ENCODE results near the gene AIDA. TPM values are rescaled to one million over a fixed set of nuclear protein-coding genes. Genes with fewer than 3 reads are reported as not detected.
"Not testable (repeated sequence)": the region's sequence is repeated elsewhere in the genome, so short reads cannot be mapped to it uniquely, and the experiment has no call there.

Gene AIDA
- total RNA-seq, 2 donors from 2014 or later, result 129 to 136 TPM

DNA sequence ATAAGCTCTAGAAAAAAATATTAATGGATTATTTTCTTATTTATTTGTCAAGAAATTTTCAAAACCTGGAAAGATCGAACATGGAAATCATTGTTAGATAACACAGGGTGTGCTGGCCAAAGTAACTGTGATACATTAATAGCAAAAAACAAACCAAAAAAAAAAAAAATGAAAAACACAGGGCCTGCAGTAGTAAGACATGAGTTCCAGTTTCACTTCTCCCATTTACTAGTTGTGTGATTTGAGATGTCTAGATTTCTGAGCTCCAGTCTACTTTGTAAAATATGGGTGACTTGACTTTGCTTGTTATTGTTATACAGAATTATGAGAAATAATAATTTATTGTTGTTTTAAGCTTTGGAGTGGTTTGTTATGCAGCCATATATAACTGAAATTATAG, 38.4 kb upstream of the AIDA start:
- no peaks in the 10 kb centered on the region for H3K4me1 Mint-ChIP-seq
- H3K4me3 Mint-ChIP-seq, result no peak overlapping the region
- Histone ChIP-seq H3K36me3 (ENCODE audit: control insufficient read depth, insufficient read depth, low read length) (no peaks in the 10 kb centered on the region), H3K4me3 (ENCODE audit: low read length) (no peak overlapping the region), H3K9me3 (ENCODE audit: control insufficient read depth, low read length) (no peaks in the 10 kb centered on the region), H3K27me3 (ENCODE audit: control insufficient read depth, insufficient read depth, low read length, poor library complexity, severe bottlenecking) (no peaks in the 10 kb centered on the region), H3K9ac (ENCODE audit: extremely low read depth, low read length, poor library complexity, severe bottlenecking) (no peak overlapping the region), H3K4me1 (ENCODE audit: control insufficient read depth, insufficient read depth, low read length) (no peaks in the 10 kb centered on the region), H3K27ac (ENCODE audit: low read depth, low read length) (no peak overlapping the region)
- no peak for DNase-seq
- H3K36me3 Mint-ChIP-seq (ENCODE audit: low read depth), result no peaks in the 10 kb centered on the region
- no peaks in the 10 kb centered on the region for H3K27me3 Mint-ChIP-seq (ENCODE audit: insufficient read depth)
- no CpG with 5 or more reads among the region's 1 CpG for WGBS, 2 experiments (ENCODE audit: insufficient coverage in 1 of 2, insufficient read length in 1 of 2)
- no peak overlapping the region for H3K27ac Mint-ChIP-seq
- no peaks in the 10 kb centered on the region for H3K9me3 Mint-ChIP-seq
- TF ChIP-seq, protein P1, sequence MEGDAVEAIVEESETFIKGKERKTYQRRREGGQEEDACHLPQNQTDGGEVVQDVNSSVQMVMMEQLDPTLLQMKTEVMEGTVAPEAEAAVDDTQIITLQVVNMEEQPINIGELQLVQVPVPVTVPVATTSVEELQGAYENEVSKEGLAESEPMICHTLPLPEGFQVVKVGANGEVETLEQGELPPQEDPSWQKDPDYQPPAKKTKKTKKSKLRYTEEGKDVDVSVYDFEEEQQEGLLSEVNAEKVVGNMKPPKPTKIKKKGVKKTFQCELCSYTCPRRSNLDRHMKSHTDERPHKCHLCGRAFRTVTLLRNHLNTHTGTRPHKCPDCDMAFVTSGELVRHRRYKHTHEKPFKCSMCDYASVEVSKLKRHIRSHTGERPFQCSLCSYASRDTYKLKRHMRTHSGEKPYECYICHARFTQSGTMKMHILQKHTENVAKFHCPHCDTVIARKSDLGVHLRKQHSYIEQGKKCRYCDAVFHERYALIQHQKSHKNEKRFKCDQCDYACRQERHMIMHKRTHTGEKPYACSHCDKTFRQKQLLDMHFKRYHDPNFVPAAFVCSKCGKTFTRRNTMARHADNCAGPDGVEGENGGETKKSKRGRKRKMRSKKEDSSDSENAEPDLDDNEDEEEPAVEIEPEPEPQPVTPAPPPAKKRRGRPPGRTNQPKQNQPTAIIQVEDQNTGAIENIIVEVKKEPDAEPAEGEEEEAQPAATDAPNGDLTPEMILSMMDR (conservative IDR thresholded peaks at IDR 0.05), result no peak

DNA sequence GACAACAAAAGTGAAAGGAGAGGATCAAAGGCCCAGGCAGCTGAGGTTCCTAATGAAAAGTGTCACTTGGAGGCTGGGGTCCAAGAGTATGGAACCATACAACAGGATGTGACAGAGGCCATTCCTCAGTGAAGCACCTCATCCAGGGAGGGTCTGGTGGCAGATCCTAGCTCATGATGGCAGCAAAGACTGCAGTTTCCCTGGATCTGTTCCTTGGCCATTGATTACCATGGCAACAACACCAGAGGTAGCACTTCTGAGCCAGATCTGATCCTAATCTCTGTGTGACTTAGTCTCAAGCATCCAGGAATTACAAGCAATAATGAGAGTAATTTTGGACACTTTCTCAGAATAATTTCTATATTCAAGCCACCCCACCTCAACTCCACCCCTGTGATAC, 37.6 kb upstream of the AIDA start:
- Mint-ChIP-seq H3K36me3 (ENCODE audit: low read depth) (no peaks in the 10 kb centered on the region), H3K9me3 (no peaks in the 10 kb centered on the region), H3K4me3 (no peak overlapping the region), H3K27ac (no peak overlapping the region), H3K27me3 (ENCODE audit: insufficient read depth) (no peaks in the 10 kb centered on the region), H3K4me1 (no peaks in the 10 kb centered on the region)
- TF ChIP-seq, protein P1 (conservative IDR thresholded peaks at IDR 0.05), result peak; percentile 29
- peak; percentile 52 for DNase-seq
- Histone ChIP-seq H3K9me3 (ENCODE audit: control insufficient read depth, low read length) (no peaks in the 10 kb centered on the region), H3K4me3 (ENCODE audit: low read length) (no peak overlapping the region), H3K36me3 (ENCODE audit: control insufficient read depth, insufficient read depth, low read length) (no peaks in the 10 kb centered on the region), H3K9ac (ENCODE audit: extremely low read depth, low read length, poor library complexity, severe bottlenecking) (no peak overlapping the region), H3K4me1 (ENCODE audit: control insufficient read depth, insufficient read depth, low read length) (no peaks in the 10 kb centered on the region), H3K27ac (ENCODE audit: low read depth, low read length) (no peak overlapping the region), H3K27me3 (ENCODE audit: control insufficient read depth, insufficient read depth, low read length, poor library complexity, severe bottlenecking) (no peaks in the 10 kb centered on the region)

DNA sequence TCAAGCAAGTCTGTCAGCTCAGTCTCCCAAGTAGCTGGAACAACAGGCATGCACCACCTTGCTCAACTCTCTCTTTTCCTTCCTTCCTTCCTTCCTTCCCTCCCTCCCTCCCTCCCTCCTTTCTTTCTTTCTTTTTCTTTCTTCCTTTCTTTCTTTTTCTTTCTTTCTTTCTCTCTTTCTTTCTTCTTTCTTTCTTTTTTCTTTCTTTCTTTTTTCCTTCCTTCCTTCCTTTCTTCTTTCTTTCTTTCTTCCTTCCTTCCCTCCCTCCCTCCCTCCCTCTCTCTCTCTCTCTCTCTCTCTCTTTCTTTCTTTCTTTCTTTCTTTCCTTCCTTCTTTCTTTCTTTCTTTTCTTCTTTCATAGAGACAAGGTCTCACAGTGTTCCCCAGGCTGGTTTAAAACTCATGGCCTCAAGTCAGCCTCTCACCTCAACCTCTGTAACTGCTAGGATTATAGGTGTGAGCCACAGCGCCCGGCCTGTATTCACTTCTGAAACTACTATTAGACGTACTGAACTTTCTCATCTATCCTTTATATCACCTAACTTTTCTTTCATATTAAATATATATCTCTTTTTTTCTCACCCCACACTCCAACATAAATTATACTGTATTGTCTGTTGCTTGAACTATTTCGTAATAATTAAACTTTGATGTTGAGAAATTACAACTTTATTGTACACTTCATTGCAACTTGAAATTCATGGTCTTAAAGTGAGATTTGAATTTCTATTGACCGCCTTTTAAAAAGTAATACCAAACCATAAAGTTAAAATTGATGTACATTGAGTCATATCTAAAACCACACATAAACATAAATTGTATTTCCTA, 29.6 kb upstream of the AIDA start:
- H3K4me1 Mint-ChIP-seq; H3K9ac ChIP-seq (ENCODE audit: extremely low read depth, low read length, poor library complexity, severe bottlenecking); H3K4me3 Mint-ChIP-seq; H3K27me3 Mint-ChIP-seq (ENCODE audit: insufficient read depth); H3K36me3 Mint-ChIP-seq (ENCODE audit: low read depth); H3K27ac ChIP-seq (ENCODE audit: low read depth, low read length); DNase-seq; H3K9me3 ChIP-seq (ENCODE audit: control insufficient read depth, low read length); H3K36me3 ChIP-seq (ENCODE audit: control insufficient read depth, insufficient read depth, low read length); H3K9me3 Mint-ChIP-seq; H3K4me3 ChIP-seq (ENCODE audit: low read length); H3K27me3 ChIP-seq (ENCODE audit: control insufficient read depth, insufficient read depth, low read length, poor library complexity, severe bottlenecking); H3K4me1 ChIP-seq (ENCODE audit: control insufficient read depth, insufficient read depth, low read length); H3K27ac Mint-ChIP-seq: not testable (repeated sequence)
- WGBS, 2 experiments (ENCODE audit: insufficient coverage in 1 of 2, insufficient read length in 1 of 2), result 83 to 100% methylated on average over 2 to 5 of the region's 5 CpGs

GRCh38 chr1:222739929-222740328, 27.6 kb upstream of the AIDA start:
- no CpG with 5 or more reads among the region's 1 CpG for WGBS, 2 experiments (ENCODE audit: insufficient coverage in 1 of 2, insufficient read length in 1 of 2)
- no peak overlapping the region for H3K9ac ChIP-seq (ENCODE audit: extremely low read depth, low read length, poor library complexity, severe bottlenecking)
- no peaks in the 10 kb centered on the region for H3K9me3 Mint-ChIP-seq

More at GRCh38 chr1:222739929-222740328, 27.6 kb upstream of the AIDA start:
- H3K27ac Mint-ChIP-seq, result no peak overlapping the region
- no peaks in the 10 kb centered on the region for H3K27me3 Mint-ChIP-seq (ENCODE audit: insufficient read depth)
- no peak overlapping the region for H3K4me3 ChIP-seq (ENCODE audit: low read length)
- H3K27ac ChIP-seq (ENCODE audit: low read depth, low read length), result no peak overlapping the region
- H3K4me1 Mint-ChIP-seq, result peaks cover 5% of the 10 kb centered on the region
- H3K36me3 Mint-ChIP-seq (ENCODE audit: low read depth), result no peaks in the 10 kb centered on the region
- H3K9me3 ChIP-seq (ENCODE audit: control insufficient read depth, low read length), result no peaks in the 10 kb centered on the region
- H3K36me3 ChIP-seq (ENCODE audit: control insufficient read depth, insufficient read depth, low read length), result no peaks in the 10 kb centered on the region
- no peak overlapping the region for H3K4me3 Mint-ChIP-seq
- no peak for DNase-seq
- TF ChIP-seq, protein P1 (conservative IDR thresholded peaks at IDR 0.05), result no peak
- H3K4me1 ChIP-seq (ENCODE audit: control insufficient read depth, insufficient read depth, low read length), result no peaks in the 10 kb centered on the region
- no peaks in the 10 kb centered on the region for H3K27me3 ChIP-seq (ENCODE audit: control insufficient read depth, insufficient read depth, low read length, poor library complexity, severe bottlenecking)

Data from endodermal cell (in vitro differentiated cells).